NT2/D1 (cell line): ENCODE results near the gene FMN2.
"Not testable (repeated sequence)": the region's sequence is repeated elsewhere in the genome, so short reads cannot be mapped to it uniquely, and the experiment has no call there.

Experiments
- DNase-seq: peaks from one replicate; pipeline ENCODE4 v3.0.0-alpha.2; 2011; ENCODE audit warnings: low read depth, low spot score
- H3K27me3 ChIP-seq: 2 replicates; pipeline ENCODE4 v1.6.0; 2011; ENCODE audit warnings: mild to moderate bottlenecking; ENCODE audit not compliant: insufficient read length, insufficient read depth
- H3K36me3 ChIP-seq: 2 replicates; pipeline ENCODE4 v1.6.1; 2011; ENCODE audit warnings: mild to moderate bottlenecking, low read length, mixed read lengths; ENCODE audit not compliant: insufficient read depth, insufficient read length
- H3K4me1 ChIP-seq: 2 replicates; pipeline ENCODE4 v1.5.1; 2011; ENCODE audit not compliant: insufficient read depth, insufficient read length
- H3K4me3 ChIP-seq: 2 replicates; pipeline ENCODE4 v1.5.1; 2011; ENCODE audit warnings: low read depth; ENCODE audit not compliant: insufficient read length
- H3K9ac ChIP-seq: 2 replicates; pipeline ENCODE4 v1.6.0; 2011; ENCODE audit warnings: low read depth; ENCODE audit not compliant: insufficient read length
- H3K9me3 ChIP-seq: 2 replicates; pipeline ENCODE4 v1.5.1; 2011; ENCODE audit warnings: mild to moderate bottlenecking, low read length; ENCODE audit not compliant: insufficient read depth
- SUZ12 ChIP-seq: IDR thresholded peaks from 2 replicates; pipeline ENCODE4 v1.6.1; 2011; ENCODE audit not compliant: insufficient read length, insufficient read depth; ENCODE audit errors: extremely low read depth
- YY1 ChIP-seq: IDR thresholded peaks from 2 replicates; pipeline ENCODE4 v1.6.1; 2011; ENCODE audit not compliant: insufficient read length, insufficient read depth
- ZNF274 ChIP-seq: IDR thresholded peaks from 2 replicates; pipeline ENCODE4 v1.6.1; 2011; ENCODE audit warnings: mild to moderate bottlenecking, low read depth, low read length

FMN2 gene

DNA sequence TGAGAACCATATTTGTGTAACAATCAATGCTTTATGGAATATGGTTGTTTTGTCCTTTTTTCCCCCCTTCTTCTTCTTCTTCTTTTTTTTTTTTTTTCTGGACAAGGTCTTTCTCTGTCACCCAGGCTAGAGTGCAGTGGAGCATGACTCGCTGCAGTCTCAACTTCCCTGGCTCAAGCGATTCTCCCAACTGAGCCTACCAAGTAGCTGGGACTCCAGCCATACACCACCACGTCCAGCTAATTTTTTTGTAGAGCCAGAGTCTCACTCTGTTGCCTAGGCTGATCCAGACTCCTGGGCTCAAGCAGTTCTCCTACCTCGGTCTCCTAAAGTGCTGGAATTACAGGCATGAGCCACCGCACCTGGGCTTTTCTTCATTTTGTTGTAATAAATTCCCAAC is 86.7 kb downstream of the FMN2 start:
- no peak overlapping the region for H3K9ac ChIP-seq
- no peaks in the 10 kb centered on the region for H3K4me1 ChIP-seq
- DNase-seq = no peak
- no peaks in the 10 kb centered on the region for H3K27me3 ChIP-seq
- no peak overlapping the region for H3K4me3 ChIP-seq
- TF ChIP-seq ZNF274 (no peak), SUZ12 (no peak), YY1 (no peak)
- no peaks in the 10 kb centered on the region for H3K9me3 ChIP-seq
- no peaks in the 10 kb centered on the region for H3K36me3 ChIP-seq

GRCh38 chr1:240184682-240185081 is 93.0 kb downstream of the FMN2 start:
- peaks cover 16% of the 10 kb centered on the region for H3K27me3 ChIP-seq
- H3K9ac ChIP-seq, H3K4me3 ChIP-seq, H3K36me3 ChIP-seq, H3K4me1 ChIP-seq, DNase-seq, H3K9me3 ChIP-seq: not testable (repeated sequence)

- DNase-seq = no peak
- no peaks in the 10 kb centered on the region for H3K36me3 ChIP-seq
- H3K9me3 ChIP-seq = no peaks in the 10 kb centered on the region
- TF ChIP-seq YY1 = no peak
- no peak for TF ChIP-seq SUZ12
- no peak for TF ChIP-seq ZNF274
- no peak overlapping the region for H3K9ac ChIP-seq
- H3K4me3 ChIP-seq = no peak overlapping the region
- no peaks in the 10 kb centered on the region for H3K4me1 ChIP-seq
- H3K27me3 ChIP-seq = peaks cover 16% of the 10 kb centered on the region
Measured at GRCh38 chr1:240188139-240188538, 96.5 kb downstream of the FMN2 start.

DNA sequence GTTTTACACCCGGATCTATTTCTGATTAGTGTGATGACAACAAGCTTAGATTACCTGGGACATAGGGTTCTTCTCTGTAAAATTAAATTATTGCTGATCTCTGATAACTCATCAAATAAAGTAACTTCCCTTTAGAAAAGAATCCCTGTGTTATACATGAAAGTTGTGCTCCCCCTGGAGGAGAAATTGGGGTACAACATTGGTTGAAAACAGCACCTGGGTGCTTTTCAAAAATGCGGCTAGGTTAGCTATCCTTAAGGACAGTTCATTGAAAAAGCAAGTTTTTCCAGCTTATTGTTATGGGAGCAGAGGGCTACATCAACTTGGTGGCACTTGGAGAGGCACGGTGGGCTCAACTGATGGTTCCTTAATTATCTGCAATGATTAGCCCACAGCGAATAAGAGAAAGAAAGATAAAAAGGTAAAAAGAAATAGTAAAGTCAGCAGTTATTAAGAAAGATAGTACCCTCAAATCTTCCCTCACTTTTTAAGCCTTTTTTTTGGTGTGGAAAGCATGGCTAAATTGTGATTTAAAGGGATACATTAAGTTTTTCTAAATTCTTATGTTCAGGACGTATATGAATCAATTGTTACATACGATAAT is 97.8 kb downstream of the FMN2 start:
- DNase-seq = peak; percentile 32
- TF ChIP-seq ZNF274 = no peak
- H3K9me3 ChIP-seq = no peaks in the 10 kb centered on the region

GRCh38 chr1:240190881-240191401 is 99.3 kb downstream of the FMN2 start:
- TF ChIP-seq SUZ12 (no peak), ZNF274 (no peak), YY1 (no peak)
- H3K9me3 ChIP-seq = no peaks in the 10 kb centered on the region
- peak; percentile 18 for DNase-seq

More for the DNA sequence above, 97.8 kb downstream of the FMN2 start:
- no peaks in the 10 kb centered on the region for H3K4me1 ChIP-seq
- no peak overlapping the region for H3K9ac ChIP-seq
- peaks cover 14% of the 10 kb centered on the region for H3K27me3 ChIP-seq
- no peaks in the 10 kb centered on the region for H3K36me3 ChIP-seq
- H3K4me3 ChIP-seq = no peak overlapping the region

GRCh38 chr1:240192851-240193250 is 101.2 kb downstream of the FMN2 start:
- Histone ChIP-seq H3K4me3 (no peak overlapping the region), H3K27me3 (no peaks in the 10 kb centered on the region)
- TF ChIP-seq SUZ12 (no peak), ZNF274 (no peak), YY1 (no peak)

More at GRCh38 chr1:240190881-240191401, 99.3 kb downstream of the FMN2 start:
- Histone ChIP-seq H3K4me3 (no peak overlapping the region), H3K9ac (no peak overlapping the region), H3K4me1 (no peaks in the 10 kb centered on the region), H3K36me3 (no peaks in the 10 kb centered on the region), H3K27me3 (no peaks in the 10 kb centered on the region)

DNA sequence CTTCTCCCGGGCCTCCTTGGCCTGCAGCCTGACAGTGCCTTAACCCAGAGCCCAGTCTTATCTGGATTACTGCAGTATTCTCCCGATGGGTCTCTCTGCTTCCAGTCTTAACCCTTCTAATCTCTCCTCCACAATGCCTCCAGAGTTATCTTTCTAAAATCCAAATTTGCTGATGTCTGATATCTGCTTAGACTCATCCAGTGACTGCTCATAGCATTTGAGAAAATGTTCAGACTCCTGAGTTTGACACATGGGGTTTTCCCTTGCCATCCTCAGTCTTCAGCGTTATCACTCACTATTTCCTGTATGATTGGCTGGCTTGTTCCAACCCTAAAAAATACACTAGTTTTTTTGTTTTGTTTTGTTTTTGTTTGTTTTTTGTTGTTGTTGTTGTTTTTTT is 102.0 kb downstream of the FMN2 start:
- DNase-seq = no peak
- no peak overlapping the region for H3K9ac ChIP-seq
- TF ChIP-seq SUZ12 = no peak
- no peak for TF ChIP-seq YY1
- TF ChIP-seq ZNF274 = no peak
- H3K9me3 ChIP-seq = no peaks in the 10 kb centered on the region
- H3K27me3 ChIP-seq = no peaks in the 10 kb centered on the region
- H3K4me3 ChIP-seq = no peak overlapping the region
- H3K4me1 ChIP-seq = no peaks in the 10 kb centered on the region
- H3K36me3 ChIP-seq = no peaks in the 10 kb centered on the region

More at GRCh38 chr1:240192851-240193250, 101.2 kb downstream of the FMN2 start:
- H3K9me3 ChIP-seq = no peaks in the 10 kb centered on the region
- no peaks in the 10 kb centered on the region for H3K36me3 ChIP-seq
- no peak for DNase-seq
- no peaks in the 10 kb centered on the region for H3K4me1 ChIP-seq
- no peak overlapping the region for H3K9ac ChIP-seq
